Stimulated activated effector memory CD8-positive, alpha-beta T cell treated with anti-CD3 and anti-CD28 coated beads, Interleukin-12 subunit alpha, Interleukin-12 subunit beta, amount 100 ng/mL, for 72 hours (primary cell): ENCODE measurements around the gene LMNB1.
"Not testable (repeated sequence)": the region's sequence is repeated elsewhere in the genome, so short reads cannot be mapped to it uniquely, and the experiment has no call there.

Source experiments
- ATAC-seq: fragments of 150-1000 bp; cut with Tn5 transposase; 2 replicates; pipeline ENCODE4 v1.10.0; 2021
- DNase-seq, 2 donors: peaks; one replicate each; pipeline ENCODE4 v3.0.0; 2021 to 2022; ENCODE audit warnings: low spot score in 2 of 2
- H3K27ac Mint-ChIP-seq: one replicate; pipeline ENCODE4 v1.8.0; 2022; ENCODE audit warnings: mild to moderate bottlenecking, mixed read lengths
- H3K36me3 Mint-ChIP-seq: one replicate; pipeline ENCODE4 v1.8.0; 2022; ENCODE audit warnings: mild to moderate bottlenecking, mixed read lengths
- H3K4me1 Mint-ChIP-seq: one replicate; pipeline ENCODE4 v1.8.0; 2022; ENCODE audit warnings: mixed read lengths
- H3K4me3 Mint-ChIP-seq: one replicate; pipeline ENCODE4 v1.8.0; 2022; ENCODE audit warnings: mild to moderate bottlenecking, mixed read lengths
- H3K9me3 Mint-ChIP-seq: one replicate; pipeline ENCODE4 v1.8.0; 2022; ENCODE audit warnings: mixed read lengths

The LMNB1 gene

GRCh38 chr5:126853541-126854307 is 76.8 kb downstream of the LMNB1 start:
- Mint-ChIP-seq H3K4me3 (peak overlapping the region; percentile 66), H3K4me1 (peaks cover 24% of the 10 kb centered on the region), H3K27ac (peak overlapping the region; percentile 69)
- not testable (repeated sequence) for H3K9me3 Mint-ChIP-seq, DNase-seq, ATAC-seq, H3K36me3 Mint-ChIP-seq

DNA sequence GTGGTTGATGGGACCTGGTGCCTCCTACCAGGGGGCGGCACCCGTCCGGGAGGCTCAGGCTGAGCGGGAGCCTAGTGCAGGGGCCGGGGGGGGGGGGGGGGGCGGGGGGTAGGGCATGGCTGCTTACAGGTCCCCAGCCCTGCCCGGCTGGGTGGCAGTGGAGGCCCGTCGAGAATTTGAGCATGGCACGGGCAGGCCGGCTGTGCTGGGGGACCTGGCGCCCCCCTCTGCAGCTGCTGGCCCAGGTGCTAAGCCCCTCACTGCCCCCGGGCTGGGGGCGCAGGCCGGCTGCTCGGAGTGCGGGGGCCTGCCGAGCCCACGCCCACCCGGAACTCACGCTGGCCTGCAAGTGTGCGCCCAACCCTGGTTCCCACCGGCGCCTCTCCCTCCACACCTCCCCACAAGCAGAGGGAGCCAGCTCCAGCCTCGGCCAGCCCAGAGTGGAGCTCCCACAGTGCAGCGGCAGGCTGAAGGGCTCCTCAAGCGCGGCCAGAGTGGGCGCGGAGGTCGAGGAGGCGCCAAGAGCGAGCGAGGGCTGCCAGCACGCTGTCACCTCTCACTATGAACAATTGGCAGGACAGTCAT is 77.7 kb downstream of the LMNB1 start:
- Mint-ChIP-seq H3K4me3 (no peak overlapping the region), H3K9me3 (no peaks in the 10 kb centered on the region), H3K36me3 (no peaks in the 10 kb centered on the region), H3K27ac (peak overlapping the region; percentile 33), H3K4me1 (peaks cover 24% of the 10 kb centered on the region)
- no peak for ATAC-seq
- DNase-seq: no peak

DNA sequence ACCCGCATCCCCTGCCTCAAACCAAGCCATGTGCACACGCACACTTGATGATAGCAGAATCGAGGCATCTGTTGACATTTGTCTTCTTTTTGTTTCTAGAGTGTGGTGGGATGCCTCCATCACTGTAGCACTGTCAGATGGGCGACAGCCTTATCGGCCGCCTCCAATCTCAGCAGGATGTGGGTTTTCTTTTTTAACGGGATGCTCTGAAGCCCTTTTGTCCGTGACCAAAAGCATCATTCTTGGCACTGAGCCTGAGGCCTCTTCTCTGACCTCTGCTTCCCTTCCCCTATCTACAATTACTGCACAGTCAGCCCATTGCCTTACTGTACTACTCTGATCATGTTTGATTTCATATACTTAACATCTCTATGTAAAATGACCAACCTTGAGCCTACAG is 78.3 kb downstream of the LMNB1 start:
- DNase-seq (no peak), ATAC-seq (no peak)
- Mint-ChIP-seq H3K4me1 (peaks cover 24% of the 10 kb centered on the region), H3K4me3 (no peak overlapping the region), H3K36me3 (no peaks in the 10 kb centered on the region), H3K9me3 (no peaks in the 10 kb centered on the region), H3K27ac (peak overlapping the region; percentile 33)

- DNase-seq: no peak
- no peaks in the 10 kb centered on the region for H3K36me3 Mint-ChIP-seq
- ATAC-seq: no peak
- H3K27ac Mint-ChIP-seq: no peak overlapping the region
- no peaks in the 10 kb centered on the region for H3K9me3 Mint-ChIP-seq
- H3K4me1 Mint-ChIP-seq: peaks cover 19% of the 10 kb centered on the region
- no peak overlapping the region for H3K4me3 Mint-ChIP-seq
Observed at GRCh38 chr5:126857472-126858410, 80.8 kb downstream of the LMNB1 start.

- H3K27ac Mint-ChIP-seq: no peak overlapping the region
- H3K36me3 Mint-ChIP-seq: no peaks in the 10 kb centered on the region
- H3K4me1 Mint-ChIP-seq: peaks cover 12% of the 10 kb centered on the region
- no peaks in the 10 kb centered on the region for H3K9me3 Mint-ChIP-seq
- ATAC-seq: no peak
- no peak for DNase-seq
- H3K4me3 Mint-ChIP-seq: no peak overlapping the region
Observed at GRCh38 chr5:126858441-126858840, 81.5 kb downstream of the LMNB1 start.

- Mint-ChIP-seq H3K4me1 (peaks cover under 1% of the 10 kb centered on the region), H3K27ac (no peak overlapping the region), H3K4me3 (no peak overlapping the region), H3K9me3 (no peaks in the 10 kb centered on the region), H3K36me3 (no peaks in the 10 kb centered on the region)
- no peak for DNase-seq
- no peak for ATAC-seq
Observed at GRCh38 chr5:126863402-126863801, 86.5 kb downstream of the LMNB1 start.

- Mint-ChIP-seq H3K4me3 (no peak overlapping the region), H3K36me3 (no peaks in the 10 kb centered on the region), H3K4me1 (peaks cover 8% of the 10 kb centered on the region), H3K9me3 (no peaks in the 10 kb centered on the region), H3K27ac (no peak overlapping the region)
- ATAC-seq (no peak), DNase-seq (no peak)
Observed at GRCh38 chr5:126864042-126864688, 87.2 kb downstream of the LMNB1 start.

DNA sequence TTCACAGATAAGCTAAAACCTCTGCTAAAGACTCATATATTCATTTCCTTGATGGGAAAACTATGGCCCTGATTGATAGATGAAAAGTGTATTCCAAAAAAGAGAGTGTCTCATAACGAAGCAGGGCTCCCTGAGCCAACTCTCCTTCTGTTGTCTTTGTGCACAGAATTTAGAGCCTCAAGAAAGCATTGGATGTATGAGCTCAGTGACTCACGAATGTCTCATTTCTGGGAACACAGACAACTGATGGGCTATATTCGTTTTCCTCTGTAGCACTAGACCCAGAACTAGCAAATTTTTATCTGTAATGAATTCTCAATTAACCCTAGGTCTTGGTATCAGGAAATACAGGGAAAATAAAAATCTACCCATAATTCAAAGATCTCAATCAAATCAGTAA is 88.4 kb downstream of the LMNB1 start:
- Mint-ChIP-seq H3K4me1 (peaks cover 10% of the 10 kb centered on the region), H3K36me3 (no peaks in the 10 kb centered on the region), H3K27ac (no peak overlapping the region), H3K4me3 (no peak overlapping the region), H3K9me3 (no peaks in the 10 kb centered on the region)
- ATAC-seq: no peak
- no peak for DNase-seq

DNA sequence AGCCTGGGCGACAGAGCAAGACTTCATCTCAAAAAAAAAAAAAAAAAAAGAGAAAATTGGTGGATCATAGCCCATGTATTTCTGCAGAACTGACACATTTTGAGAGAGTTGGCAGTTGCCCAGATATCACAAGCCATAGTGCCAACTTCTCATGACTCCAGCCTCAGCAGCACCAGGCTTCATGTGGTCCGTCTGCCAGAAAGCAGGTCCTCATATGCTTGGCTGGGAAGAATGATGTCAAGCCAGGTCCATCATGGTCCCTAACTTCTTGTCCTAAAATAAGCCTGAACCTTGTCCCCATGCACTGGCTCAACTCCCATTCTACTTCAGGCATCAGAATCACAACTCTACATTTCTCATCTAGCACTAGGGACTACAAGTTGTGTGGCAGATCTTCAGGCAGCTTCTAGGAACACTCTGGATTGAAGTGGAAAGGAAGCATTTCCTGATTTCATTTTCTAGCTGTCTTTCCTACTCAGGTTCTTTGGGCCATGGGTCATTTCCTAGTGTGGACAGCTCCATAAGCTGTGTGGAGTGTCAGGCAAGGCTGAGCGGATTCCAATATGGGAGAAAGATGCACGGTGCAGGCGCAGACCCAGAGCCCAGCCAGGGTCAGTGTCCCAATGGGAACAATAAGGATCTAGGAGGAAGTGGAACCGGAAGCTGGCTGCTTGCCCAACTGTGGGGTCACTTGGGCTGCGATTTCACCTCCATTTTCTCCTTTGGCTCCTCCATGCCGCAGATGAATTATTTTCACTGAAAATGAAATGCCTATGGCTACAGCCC is 90.1 kb downstream of the LMNB1 start:
- H3K27ac Mint-ChIP-seq: no peak overlapping the region

GRCh38 chr5:126868338-126869004 is 91.5 kb downstream of the LMNB1 start:
- H3K9me3 Mint-ChIP-seq: no peaks in the 10 kb centered on the region
- DNase-seq (no peak), ATAC-seq (peak; percentile 8)
- H3K4me3 Mint-ChIP-seq: peak overlapping the region; percentile 50
- H3K4me1 Mint-ChIP-seq: peaks cover 10% of the 10 kb centered on the region
- no peaks in the 10 kb centered on the region for H3K36me3 Mint-ChIP-seq
- H3K27ac Mint-ChIP-seq: no peak overlapping the region

More for the DNA sequence above, 90.1 kb downstream of the LMNB1 start:
- ATAC-seq: no peak
- Mint-ChIP-seq H3K4me3 (no peak overlapping the region), H3K4me1 (peaks cover 10% of the 10 kb centered on the region), H3K9me3 (no peaks in the 10 kb centered on the region), H3K36me3 (no peaks in the 10 kb centered on the region)
- no peak for DNase-seq

- DNase-seq: peak in 1 of 2 donors; percentile 50
- H3K9me3 Mint-ChIP-seq: no peaks in the 10 kb centered on the region
- H3K36me3 Mint-ChIP-seq: no peaks in the 10 kb centered on the region
- no peak overlapping the region for H3K27ac Mint-ChIP-seq
- H3K4me1 Mint-ChIP-seq: peaks cover 10% of the 10 kb centered on the region
- ATAC-seq: peak; percentile 56
- H3K4me3 Mint-ChIP-seq: peak overlapping the region; percentile 50
Observed at GRCh38 chr5:126869005-126869451, 92.1 kb downstream of the LMNB1 start.

DNA sequence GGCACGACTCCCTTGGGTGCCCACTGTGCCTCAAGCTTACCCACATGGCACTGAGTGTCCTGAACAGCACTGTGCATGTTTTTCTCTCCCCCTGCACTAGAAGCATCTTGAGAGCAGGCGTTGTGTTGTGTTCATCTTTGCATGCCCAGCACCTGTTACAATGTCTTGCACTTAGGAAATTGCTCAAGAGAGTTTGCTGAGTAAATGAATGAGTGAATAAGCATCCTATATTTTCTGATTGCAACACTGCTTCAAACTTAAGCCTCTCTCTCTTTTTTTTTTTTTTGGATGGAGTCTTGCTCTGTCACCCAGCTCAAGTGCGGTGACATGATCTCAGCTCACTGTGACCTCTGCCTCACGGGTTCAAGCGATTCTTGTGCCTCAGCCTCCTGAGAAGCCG is 94.5 kb downstream of the LMNB1 start:
- peaks cover 10% of the 10 kb centered on the region for H3K4me1 Mint-ChIP-seq
- ATAC-seq (no peak), DNase-seq (no peak)
- H3K9me3 Mint-ChIP-seq: no peaks in the 10 kb centered on the region
- no peak overlapping the region for H3K27ac Mint-ChIP-seq
- no peak overlapping the region for H3K4me3 Mint-ChIP-seq
- no peaks in the 10 kb centered on the region for H3K36me3 Mint-ChIP-seq

DNA sequence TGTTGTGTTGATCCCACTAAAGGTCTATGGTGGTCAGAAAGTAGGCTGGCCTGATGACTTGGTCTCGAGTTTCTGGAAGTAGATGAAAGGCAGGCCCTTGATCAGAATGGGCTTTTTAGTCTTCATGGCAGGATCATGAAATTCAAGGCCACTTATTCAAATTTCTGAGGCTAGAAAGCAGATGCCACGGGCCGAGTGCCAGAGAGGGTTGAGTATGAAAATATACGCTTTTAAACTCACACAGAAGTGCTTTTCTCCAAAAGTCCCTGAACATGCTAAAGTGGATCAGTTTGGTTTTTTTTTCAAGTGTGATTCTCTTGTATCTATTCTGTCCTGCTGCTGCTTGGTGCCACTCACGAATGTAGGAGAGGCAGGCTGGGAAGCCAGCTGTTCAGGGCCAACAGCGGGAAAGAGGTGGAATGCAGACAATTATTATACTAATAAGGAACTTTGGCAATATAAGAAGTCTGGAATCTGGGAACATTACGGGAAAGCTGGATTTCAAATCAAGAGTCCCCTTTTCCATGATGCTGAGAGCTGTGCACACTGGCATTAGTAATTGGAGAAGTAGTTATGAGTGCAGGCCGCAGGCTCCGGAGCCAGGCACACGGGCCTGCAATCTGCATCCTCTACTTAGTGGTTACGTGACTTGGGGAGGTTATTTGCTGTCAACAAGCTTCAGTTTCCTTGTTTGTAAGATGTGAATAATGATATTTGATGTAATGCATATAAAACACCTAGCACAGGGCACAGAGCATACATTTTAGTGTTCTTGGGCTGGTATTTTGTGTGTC is 95.8 kb downstream of the LMNB1 start:
- Mint-ChIP-seq H3K9me3 (no peaks in the 10 kb centered on the region), H3K4me3 (no peak overlapping the region), H3K4me1 (peaks cover 10% of the 10 kb centered on the region), H3K27ac (no peak overlapping the region), H3K36me3 (no peaks in the 10 kb centered on the region)
- ATAC-seq (no peak), DNase-seq (no peak)
